Common myeloid progenitor, CD34-positive (primary cell): ENCODE results near the gene SSPN.
A peak's percentile ranks its signal among the peaks of the same experiment; 100 is the strongest.

Experiments
- CTCF ChIA-PET: fragments of 350-600 bp; sonication (Branson Sonifier 250); formaldehyde crosslinking; loops from one replicate; lab custom pipeline; 2021; ENCODE audit warnings: antibody characterized with exemption; lab: Charles Lee
- POLR2A ChIA-PET: fragments of 350-600 bp; sonication (Branson Sonifier 250); formaldehyde crosslinking; loops from one replicate; lab custom pipeline; 2021; ENCODE audit warnings: antibody characterized with exemption; lab: Charles Lee
- DNase-seq, 3 donors: peaks; one replicate each; pipeline versions ENCODE4 v3.0.0 to v3.0.0-alpha.2; 2013
- H3K27ac ChIP-seq, 2 experiments: 1 replicate in 1 of 2; 2 replicates in 1 of 2; pipeline ENCODE4 v1.7.0; 2013; ENCODE audit warnings: inconsistent platforms in 2 of 2, low read length in 2 of 2, mild to moderate bottlenecking in 2 of 2, low read depth in 1 of 2, moderate library complexity in 1 of 2; ENCODE audit not compliant: severe bottlenecking in 2 of 2, insufficient read depth in 1 of 2, poor library complexity in 1 of 2
- H3K27me3 ChIP-seq, 5 experiments: replicated peaks in 2 of 5; 1 replicate in 3 of 5; 2 replicates in 2 of 5; pipeline versions ENCODE4 v1.6.1 to v1.7.0; 2013; ENCODE audit warnings: low read length in 4 of 5, mild to moderate bottlenecking in 2 of 5, moderate library complexity in 2 of 5, inconsistent platforms in 1 of 5; ENCODE audit not compliant: insufficient read depth in 5 of 5, control insufficient read depth in 4 of 5
- H3K36me3 ChIP-seq, 4 experiments: 1 replicate in 2 of 4; 2 replicates in 2 of 4; pipeline versions ENCODE4 v1.6.1 to v1.7.0; 2013; ENCODE audit warnings: low read length in 3 of 4, control low read depth in 1 of 4, mild to moderate bottlenecking in 1 of 4; ENCODE audit not compliant: control insufficient read depth in 4 of 4, insufficient read depth in 4 of 4
- H3K4me1 ChIP-seq, 4 experiments: 1 replicate in 3 of 4; 2 replicates in 1 of 4; pipeline versions ENCODE4 v1.6.1 to v1.7.1; 2013; ENCODE audit warnings: low read length in 3 of 4, mild to moderate bottlenecking in 3 of 4, control low read depth in 1 of 4, inconsistent platforms in 1 of 4, moderate library complexity in 1 of 4; ENCODE audit not compliant: control insufficient read depth in 4 of 4, insufficient read depth in 4 of 4; ENCODE audit errors: control extremely low read depth in 1 of 4
- H3K4me3 ChIP-seq, 7 experiments: 1 replicate in 4 of 7; 2 replicates in 3 of 7; pipeline versions ENCODE4 v1.5.1 to v1.7.0; 2013; ENCODE audit warnings: mild to moderate bottlenecking in 7 of 7, low read length in 6 of 7, moderate library complexity in 6 of 7, inconsistent platforms in 2 of 7, low read depth in 2 of 7, control low read depth in 1 of 7; ENCODE audit not compliant: insufficient read depth in 4 of 7, control insufficient read depth in 1 of 7; ENCODE audit errors: extremely low read depth in 1 of 7
- H3K9me3 ChIP-seq, 5 experiments: 1 replicate in 4 of 5; 2 replicates in 1 of 5; pipeline versions ENCODE4 v1.6.1 to v1.7.1; 2013; ENCODE audit warnings: low read length in 4 of 5, mild to moderate bottlenecking in 2 of 5, inconsistent platforms in 1 of 5, low read depth in 1 of 5, moderate library complexity in 1 of 5; ENCODE audit not compliant: control insufficient read depth in 4 of 5, insufficient read depth in 2 of 5; ENCODE audit errors: control extremely low read depth in 1 of 5
- WGBS: methylation state at CpG from one replicate; pipeline ENCODE4 v1.1.5; 2013; ENCODE audit not compliant: insufficient coverage; 5-methylcytosine and 5-hydroxymethylcytosine counted together

Gene SSPN

GRCh38 chr12:26290565-26290964 is 95.2 kb downstream of the SSPN start:
- Histone ChIP-seq H3K36me3 (no peaks in the 10 kb centered on the region), H3K4me1 (peaks cover 3 to 31% (median 21%) of the 10 kb centered on the region in 4 experiments), H3K9me3 (no peaks in the 10 kb centered on the region), H3K27ac (no peak overlapping the region), H3K27me3 (no peaks in the 10 kb centered on the region), H3K4me3 (no peak overlapping the region)
- WGBS, result 100% methylated on average over 2 of the region's 2 CpGs
- ChIA-PET CTCF (interaction anchor here (1.2 kb wide), 2 partner anchors 16 to 23 kb away, joined by 3 to 4 read pairs; no protein-coding TSS in a partner anchor), POLR2A (no interaction called here)
- DNase-seq, result no peak

- no peaks in the 10 kb centered on the region for H3K36me3 ChIP-seq
- WGBS, result no CpG with 5 or more reads among the region's 1 CpG
- no peak overlapping the region for H3K4me3 ChIP-seq
- CTCF ChIA-PET, result interaction anchor here (1.4 kb wide), 1 partner anchor 15 kb away, joined by 5 read pairs; no protein-coding TSS in a partner anchor
- DNase-seq, result no peak
- H3K9me3 ChIP-seq, result no peaks in the 10 kb centered on the region
- H3K27ac ChIP-seq, result no peak overlapping the region
- no peaks in the 10 kb centered on the region for H3K27me3 ChIP-seq
- peaks cover 3 to 20% (median 15%) of the 10 kb centered on the region in 4 experiments for H3K4me1 ChIP-seq
- POLR2A ChIA-PET, result no interaction called here
Observed at GRCh38 chr12:26292596-26292995, 97.2 kb downstream of the SSPN start.

DNA sequence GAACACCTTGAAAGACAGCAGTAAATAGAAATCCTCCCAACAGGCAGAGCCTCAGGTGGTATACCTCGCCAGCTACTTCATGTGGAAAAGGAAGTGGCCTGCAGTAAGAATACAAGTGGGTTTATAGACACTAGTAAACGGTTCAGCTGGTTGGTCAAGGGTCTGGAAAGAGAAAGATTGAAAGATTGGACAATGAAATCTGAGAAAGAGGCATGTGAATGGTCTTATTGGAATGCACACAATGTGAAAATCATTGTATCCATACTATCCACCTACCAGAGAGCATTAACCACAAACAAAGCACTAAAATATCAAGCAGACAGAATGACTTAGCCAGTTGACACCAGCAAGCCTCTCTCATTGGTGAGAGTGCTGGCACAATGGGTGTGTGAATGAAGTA is 98.2 kb downstream of the SSPN start:
- H3K27me3 ChIP-seq, result no peaks in the 10 kb centered on the region
- H3K27ac ChIP-seq, result no peak overlapping the region
- H3K36me3 ChIP-seq, result no peaks in the 10 kb centered on the region
- peaks cover 5 to 14% (median 8%) of the 10 kb centered on the region in 4 experiments for H3K4me1 ChIP-seq
- no peak for DNase-seq
- H3K4me3 ChIP-seq, result no peak overlapping the region
- 100% methylated on average over 1 of the region's 2 CpGs for WGBS
- ChIA-PET POLR2A (interaction anchor here (0.6 kb wide), 1 partner anchor 15 kb away, joined by 3 read pairs; no protein-coding TSS in a partner anchor), CTCF (interaction anchor here (1.4 kb wide), 1 partner anchor 16 kb away, joined by 5 read pairs; no protein-coding TSS in a partner anchor)
- H3K9me3 ChIP-seq, result no peaks in the 10 kb centered on the region

DNA sequence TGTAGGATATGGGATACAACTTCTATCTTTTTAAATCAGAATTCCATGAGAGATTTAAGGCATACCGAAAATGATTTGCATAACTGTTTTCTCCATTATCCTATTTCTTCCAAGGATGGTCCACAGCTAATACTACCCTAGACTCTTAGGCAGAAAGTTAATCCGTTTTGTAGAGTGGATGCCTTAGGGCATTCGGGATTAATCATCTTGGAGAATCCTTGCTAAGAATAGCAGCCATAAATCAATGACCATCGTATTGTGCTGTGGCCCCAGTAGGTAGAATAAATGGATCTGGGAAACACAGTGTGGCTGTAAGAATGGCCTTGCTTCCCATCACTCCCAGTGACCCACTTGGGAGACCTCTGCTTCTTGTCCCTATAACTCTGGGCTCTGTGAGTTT is 99.6 kb downstream of the SSPN start:
- ChIA-PET CTCF (interaction anchor here (0.9 kb wide), 1 partner anchor 17 kb away, joined by 3 read pairs; no protein-coding TSS in a partner anchor), POLR2A (no interaction called here)
- Histone ChIP-seq H3K27me3 (no peaks in the 10 kb centered on the region), H3K27ac (no peak overlapping the region), H3K36me3 (no peaks in the 10 kb centered on the region), H3K4me3 (no peak overlapping the region), H3K9me3 (no peaks in the 10 kb centered on the region), H3K4me1 (peaks cover 2 to 15% (median 13%) of the 10 kb centered on the region in 4 experiments)
- 100% methylated on average over 4 of the region's 4 CpGs for WGBS
- no peak for DNase-seq

DNA sequence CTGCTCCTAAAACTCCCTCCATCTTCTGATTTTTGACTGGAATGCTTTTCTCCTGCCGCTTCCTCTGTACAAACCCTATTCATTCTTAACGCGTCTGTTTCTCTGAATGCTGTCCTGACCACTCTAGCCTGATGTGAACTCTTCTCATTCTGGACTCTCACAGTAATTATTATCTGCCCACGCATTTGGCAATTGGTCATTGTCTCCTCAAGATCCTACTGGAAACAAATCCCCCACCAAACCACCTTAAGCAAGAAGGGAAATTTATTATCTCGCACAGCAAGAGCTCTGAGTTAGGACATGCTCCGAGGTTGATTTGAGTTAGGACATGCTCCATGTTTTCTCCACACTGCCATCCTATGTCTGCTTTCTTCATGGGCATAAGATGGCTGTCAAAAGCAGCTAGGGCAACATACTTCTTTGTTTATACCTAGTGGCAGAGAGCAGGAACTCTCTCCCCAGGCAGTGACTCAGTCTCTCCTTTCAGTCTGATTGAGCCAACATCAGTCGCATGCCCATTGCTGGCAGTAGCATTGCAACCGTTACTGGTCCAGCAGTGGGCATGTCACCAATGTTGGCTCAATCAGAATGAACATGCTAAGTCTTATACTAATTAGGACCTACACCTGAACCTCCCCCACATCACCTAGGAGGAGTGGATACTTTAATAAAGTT is 102.2 kb downstream of the SSPN start:
- ChIA-PET POLR2A (no interaction called here), CTCF (interaction anchor here (0.8 to 1.9 kb wide), 3 partner anchors 9 to 178 kb away, joined by 3 to 21 read pairs (median 9); no protein-coding TSS in a partner anchor)
- Histone ChIP-seq H3K4me3 (no peak overlapping the region), H3K36me3 (no peaks in the 10 kb centered on the region), H3K27ac (no peak overlapping the region), H3K27me3 (no peaks in the 10 kb centered on the region), H3K9me3 (no peaks in the 10 kb centered on the region), H3K4me1 (peaks cover 2 to 15% (median 13%) of the 10 kb centered on the region in 4 experiments)
- WGBS, result 100% methylated on average over 6 of the region's 8 CpGs
- no peak for DNase-seq

- no peaks in the 10 kb centered on the region for H3K27me3 ChIP-seq
- 94% methylated on average over 1 of the region's 6 CpGs for WGBS
- peak; percentile 74 to 93 (median 90) for DNase-seq
- POLR2A ChIA-PET, result interaction anchor here (0.6 kb wide), 1 partner anchor 251 kb away, joined by 3 read pairs; no protein-coding TSS in a partner anchor
- H3K36me3 ChIP-seq, result no peaks in the 10 kb centered on the region
- CTCF ChIA-PET, result interaction anchor here (1.1 to 1.9 kb wide), 4 partner anchors 11 to 128 kb away, joined by 3 to 21 read pairs (median 6); no protein-coding TSS in a partner anchor
- H3K9me3 ChIP-seq, result no peaks in the 10 kb centered on the region
- peaks cover 2 to 15% (median 13%) of the 10 kb centered on the region in 4 experiments for H3K4me1 ChIP-seq
- H3K4me3 ChIP-seq, result peak overlapping the region in 6 of 7 experiments; percentile 40 to 74 (median 60)
- peak overlapping the region; percentile 4 to 79 for H3K27ac ChIP-seq
Observed at GRCh38 chr12:26298785-26299621, 103.6 kb downstream of the SSPN start.
